ENCODE measurements around the gene SCPEP1.
"Not testable (repeated sequence)": the region's sequence is repeated elsewhere in the genome, so short reads cannot be mapped to it uniquely, and the experiment has no call there.

Gene SCPEP1

DNA sequence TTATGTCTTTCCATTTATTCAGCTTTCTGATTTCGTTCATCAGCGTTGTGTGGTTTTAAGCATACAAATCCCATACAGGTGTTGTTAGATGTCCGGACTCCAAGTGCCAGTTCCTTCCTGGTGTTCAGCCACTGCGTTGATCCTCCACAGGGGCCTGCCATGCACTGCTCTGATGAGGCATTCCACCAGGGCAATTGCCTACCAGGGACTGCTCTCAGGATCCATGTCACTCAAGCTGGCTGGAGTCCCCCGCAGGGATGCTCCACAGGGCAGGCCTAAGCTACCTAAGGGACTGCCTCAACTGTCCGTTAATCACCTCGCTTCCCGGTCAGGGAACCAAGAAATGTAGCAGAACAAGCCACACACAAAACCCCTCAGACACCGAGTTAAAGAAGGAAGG lies 12.7 kb upstream of the SCPEP1 start:
- not testable (repeated sequence) for FAIRE-seq; DNase-seq (ENCODE audit: low spot score)

DNA sequence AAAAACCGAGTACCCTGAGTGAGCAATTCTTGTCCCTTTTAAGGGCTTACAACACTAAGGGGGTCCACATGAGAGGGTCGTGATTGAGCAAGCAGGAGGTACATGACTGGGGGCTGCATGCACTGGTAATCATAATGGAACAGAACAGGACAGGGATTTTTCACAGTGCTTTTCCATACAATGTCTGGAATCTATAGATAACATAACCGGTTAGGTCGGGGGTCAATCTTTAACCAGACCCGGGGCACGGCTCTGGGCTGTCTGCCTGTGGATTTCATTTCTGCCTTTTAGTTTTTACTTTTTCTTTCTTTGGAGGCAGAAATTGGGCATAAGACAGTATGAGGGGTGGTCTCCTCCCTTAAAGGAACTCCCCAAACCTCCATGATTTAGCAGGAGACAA lies 12.2 kb upstream of the SCPEP1 start:
- not testable (repeated sequence) for FAIRE-seq; DNase-seq (ENCODE audit: low spot score)

DNA sequence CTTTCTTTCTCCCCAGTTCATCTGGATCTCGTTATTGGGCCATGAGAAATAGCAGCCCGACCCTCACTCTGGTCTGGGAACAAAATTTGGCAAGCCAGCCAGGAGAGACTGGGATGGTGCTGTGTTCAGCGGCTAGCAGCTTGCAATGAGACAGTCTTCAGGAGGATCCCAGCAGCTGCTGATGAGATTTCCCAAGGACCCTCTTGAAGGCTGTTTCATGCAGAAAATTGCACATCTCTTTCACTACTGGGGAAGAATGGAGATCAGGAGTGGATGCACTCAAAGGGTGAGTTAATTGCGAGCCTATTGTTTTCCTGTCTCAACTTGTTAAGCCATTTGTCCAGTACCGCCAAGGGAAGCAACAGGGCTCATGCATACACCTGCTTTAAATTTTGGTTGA lies 11.6 kb upstream of the SCPEP1 start:
- no peak for DNase-seq (ENCODE audit: low spot score)
- FAIRE-seq, result no peak

DNA sequence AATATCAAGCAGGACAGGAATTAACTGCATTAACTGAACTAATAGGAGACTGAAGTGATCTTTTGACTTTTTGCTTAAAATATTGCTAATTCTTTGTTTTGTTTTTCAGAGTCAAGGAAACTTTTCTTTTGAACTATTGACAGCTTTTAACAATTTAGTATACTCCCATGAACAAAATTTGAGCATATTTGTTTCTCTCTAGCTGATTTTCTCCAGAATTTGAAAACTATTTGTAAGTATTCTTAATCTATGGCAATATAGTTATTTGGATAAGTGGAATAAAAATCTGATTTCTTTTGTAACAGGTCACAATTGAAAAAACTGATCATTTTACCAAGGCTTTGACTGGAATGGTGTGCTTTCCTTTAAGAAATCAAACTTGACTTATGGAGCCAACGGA lies 7.0 kb upstream of the SCPEP1 start:
- DNase-seq (ENCODE audit: low spot score) (no peak), FAIRE-seq (no peak)

DNA sequence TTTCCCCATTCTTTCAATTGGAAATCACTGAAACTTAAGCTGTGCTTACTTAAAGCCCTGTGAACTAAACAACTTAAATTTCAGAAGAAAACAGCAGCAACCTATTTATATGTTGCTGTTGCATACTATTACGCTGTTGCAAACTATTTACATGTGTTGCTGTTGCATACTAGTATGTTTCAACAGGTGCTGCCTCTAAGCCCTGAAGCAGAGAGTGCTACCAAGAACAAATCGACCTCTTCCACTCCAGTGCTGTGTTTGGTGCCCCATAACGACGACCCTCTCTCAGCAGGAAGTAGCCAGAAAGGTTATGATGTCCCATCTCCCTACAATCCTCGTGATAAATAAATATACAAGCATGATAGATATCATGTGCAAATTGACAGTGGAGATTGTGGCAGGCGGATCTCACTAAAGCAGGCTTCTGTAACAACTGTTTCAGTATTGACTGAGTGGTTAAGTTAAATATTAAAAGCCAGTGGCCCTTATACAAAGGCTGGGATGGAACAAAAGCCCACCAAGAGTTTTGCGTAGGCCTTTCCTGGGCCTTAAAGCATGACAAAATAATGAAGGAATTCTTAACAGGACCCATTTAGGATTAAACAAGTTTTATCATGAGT lies 5.7 kb upstream of the SCPEP1 start:
- DNase-seq (ENCODE audit: low spot score), result no peak
- peak; percentile 35 for FAIRE-seq

DNA sequence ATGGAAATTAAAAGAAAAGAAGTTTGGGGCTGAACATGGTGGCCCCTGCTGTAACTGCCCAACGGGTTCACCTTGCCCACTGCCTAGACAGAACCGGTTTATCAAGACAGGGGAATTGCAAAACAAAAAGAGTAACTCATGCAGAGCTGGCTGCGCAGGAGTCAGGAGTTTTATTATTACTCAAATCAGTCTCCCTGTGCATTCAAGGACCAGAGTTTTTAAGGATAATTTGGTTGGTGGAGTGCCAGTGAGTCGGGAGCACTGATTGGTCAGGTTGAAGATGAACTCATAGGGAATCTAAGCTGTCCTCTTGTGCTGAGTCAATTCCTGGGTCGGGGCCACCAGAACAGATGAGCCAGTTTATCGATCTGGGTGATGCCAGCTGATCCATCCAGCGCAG lies 4.4 kb upstream of the SCPEP1 start:
- DNase-seq (ENCODE audit: low spot score) (no peak), FAIRE-seq (no peak)

DNA sequence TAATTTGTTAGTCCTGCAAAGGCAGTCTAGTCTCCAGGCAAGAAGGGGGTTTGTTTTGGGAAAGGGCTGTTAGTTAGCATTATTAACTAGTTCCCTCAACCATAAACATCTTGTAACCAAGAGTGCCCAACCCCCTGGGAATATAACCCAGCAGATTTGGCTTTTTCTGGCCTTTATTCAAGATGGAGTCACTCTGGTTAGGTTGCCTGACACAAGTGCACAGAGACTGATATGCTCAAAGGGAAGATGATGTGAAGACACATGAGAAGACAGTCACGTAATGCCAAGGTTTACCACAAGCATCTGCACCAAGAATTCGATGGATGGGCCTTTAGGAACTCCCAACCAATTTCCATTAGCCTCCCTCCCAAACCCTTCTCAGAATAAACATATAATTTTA lies 3.9 kb upstream of the SCPEP1 start:
- FAIRE-seq, result no peak
- DNase-seq (ENCODE audit: low spot score), result no peak

DNA sequence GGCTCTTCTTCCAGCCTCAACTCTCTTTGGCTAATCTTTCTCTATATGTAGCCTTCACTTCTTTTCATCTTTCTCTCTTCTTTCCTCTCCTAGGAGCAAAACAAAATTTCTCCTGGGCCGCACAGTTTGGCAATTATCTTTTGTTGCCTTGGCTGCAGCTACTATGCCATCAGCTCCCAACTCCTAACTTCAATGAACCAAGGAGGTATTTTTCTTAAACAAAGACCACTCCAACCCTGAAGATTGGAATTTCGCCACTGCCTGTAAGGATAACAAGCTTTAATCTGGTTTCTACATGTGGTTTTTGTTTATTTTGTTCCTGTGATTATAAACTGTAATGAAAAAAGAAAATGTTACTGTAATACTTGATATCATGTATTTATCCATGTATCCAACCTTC lies 2.3 kb upstream of the SCPEP1 start:
- FAIRE-seq (no peak), DNase-seq (ENCODE audit: low spot score) (no peak)

DNA sequence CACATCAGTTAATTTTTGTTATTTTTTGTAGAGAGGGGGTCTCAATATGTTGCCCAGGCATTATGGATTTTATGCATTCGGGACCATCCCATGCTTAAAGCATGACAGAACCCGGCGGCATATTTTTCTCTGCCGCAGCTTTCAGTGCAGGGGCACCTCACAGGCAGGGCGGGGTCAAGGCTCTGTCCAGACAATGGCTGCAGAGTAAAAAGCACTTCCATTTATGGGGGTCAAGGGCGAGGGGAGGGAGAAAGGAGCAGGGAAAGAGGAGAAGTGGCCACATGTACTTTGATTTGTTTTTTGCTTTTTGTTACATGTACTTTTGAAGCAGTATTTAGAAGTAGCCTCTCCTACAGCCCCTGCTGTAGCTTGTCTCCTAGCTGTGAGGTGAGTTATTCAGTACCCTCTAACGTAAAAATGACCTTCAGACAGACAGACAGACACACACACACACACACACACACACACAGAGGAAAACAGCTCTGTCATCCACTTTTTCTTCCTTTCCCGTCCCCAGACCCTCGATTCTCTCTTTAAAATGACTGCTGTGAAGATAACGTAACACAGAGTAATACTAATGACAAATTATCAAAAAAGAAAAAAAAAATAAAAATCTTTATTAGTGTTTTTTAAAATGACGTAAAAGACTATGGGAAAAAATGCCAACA lies 856 bp upstream of the SCPEP1 start:
- no peak for FAIRE-seq
- no peak for DNase-seq (ENCODE audit: low spot score)

DNA sequence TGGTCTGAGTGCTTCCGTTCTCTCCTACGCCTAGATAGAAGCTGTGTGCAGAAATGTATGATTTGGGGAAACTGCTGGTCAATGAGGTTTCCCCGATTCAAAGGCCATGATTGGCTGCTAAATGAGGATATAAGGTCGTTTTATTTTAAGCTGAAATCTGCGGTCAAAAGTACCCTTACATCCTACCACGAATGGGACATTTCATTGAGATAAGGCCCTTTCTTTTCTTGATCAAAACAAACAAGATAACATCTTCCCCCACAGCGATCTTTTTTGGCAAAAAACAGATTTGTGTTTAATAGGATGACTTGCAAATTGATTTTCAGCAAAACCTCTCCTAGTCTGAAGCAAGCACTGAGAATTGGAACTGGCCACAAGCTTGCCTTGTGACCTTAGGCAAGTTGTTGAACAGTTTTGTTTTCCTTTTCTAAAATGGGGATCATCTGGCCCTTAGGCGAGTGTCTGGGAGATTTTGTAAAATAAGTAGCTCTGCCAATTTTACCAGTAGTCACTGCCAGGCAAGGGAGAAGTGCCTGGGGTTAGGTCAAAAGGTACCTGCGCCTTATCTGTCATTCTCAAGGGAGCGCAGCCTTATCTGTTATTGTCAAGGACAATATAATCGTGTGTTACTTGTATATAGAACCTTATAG lies 635 bp downstream of the SCPEP1 start:
- no peak for FAIRE-seq
- no peak for DNase-seq (ENCODE audit: low spot score)

DNA sequence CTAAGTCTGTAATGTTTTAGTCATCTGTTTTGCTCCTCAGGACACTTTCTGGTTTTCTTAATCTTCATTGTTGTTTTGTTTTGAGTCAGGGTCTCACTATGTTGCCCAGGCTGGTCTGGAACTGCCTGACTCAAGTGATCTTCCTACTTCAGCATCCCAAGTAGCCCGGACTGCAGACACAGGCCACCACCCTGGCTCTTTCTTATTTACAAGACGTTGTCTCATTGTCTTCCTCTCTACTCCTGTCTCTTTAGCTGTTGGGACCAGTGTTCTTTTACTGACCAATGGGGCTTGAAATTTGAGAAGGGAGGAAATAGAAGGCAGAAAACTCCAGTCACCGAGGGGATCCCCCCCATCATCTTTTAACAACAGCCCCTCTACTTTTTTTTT lies 1.2 kb downstream of the SCPEP1 start:
- DNase-seq (ENCODE audit: low spot score) (no peak), FAIRE-seq (no peak)

DNA sequence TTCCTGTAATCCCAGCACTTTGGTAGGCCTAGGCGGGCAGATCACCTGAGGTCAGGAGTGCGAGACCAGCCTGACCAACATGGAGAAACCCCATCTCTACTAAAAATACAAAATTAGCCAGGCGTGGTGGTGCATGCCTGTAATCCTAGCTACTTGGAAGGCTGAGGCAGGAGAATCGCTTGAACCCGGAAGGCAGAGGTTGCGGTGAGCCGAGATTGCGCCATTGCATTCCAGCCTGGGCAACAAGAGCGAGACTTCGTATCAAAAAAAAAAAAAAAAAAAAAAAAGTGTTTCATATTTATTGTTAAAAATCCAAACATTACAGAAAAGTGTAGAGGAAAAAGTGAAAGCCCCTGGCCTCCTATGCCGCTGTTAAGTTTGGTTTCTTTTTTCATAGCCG lies 2.6 kb downstream of the SCPEP1 start:
- FAIRE-seq; DNase-seq (ENCODE audit: low spot score): not testable (repeated sequence)

DNA sequence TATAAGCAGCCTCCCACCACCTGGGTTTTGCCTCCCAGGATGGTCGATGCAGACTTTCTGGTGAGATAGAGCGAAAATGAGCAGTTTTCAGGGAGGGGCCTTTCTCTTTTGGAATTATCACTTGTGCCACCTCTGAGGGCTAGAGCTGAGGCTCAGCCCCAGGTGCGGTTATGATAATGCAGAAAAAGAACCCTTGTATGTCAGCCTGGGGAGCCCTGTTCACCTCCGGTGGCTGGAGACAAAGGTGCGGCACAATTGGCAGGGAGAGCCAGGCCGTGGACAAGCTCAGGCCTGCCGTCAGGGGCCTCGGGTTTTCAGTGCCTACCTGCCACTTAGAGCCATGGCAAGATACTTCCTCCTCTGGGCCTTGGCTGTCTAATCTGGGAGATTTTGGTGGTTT lies 4.4 kb downstream of the SCPEP1 start:
- no peak for FAIRE-seq
- no peak for DNase-seq (ENCODE audit: low spot score)

DNA sequence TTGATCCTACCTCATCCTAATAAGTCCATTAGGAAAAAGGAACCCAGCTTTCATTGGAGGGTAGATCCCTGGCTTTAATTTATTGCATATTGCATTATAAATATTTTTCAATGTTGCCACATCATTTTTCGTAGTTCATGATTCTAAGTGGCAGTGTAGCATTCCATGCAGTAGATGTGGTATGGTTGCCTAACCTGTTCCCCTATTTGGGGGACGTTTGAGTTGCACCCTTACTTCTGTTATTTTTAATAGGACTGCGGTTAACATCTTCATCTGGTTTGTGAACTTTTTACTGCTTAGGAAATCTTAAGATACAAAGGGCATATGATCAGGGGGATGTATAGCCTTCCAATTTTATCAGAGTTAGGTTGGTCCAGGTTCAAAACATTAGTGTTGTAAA lies 5.4 kb downstream of the SCPEP1 start:
- no peak for FAIRE-seq
- no peak for DNase-seq (ENCODE audit: low spot score)

DNA sequence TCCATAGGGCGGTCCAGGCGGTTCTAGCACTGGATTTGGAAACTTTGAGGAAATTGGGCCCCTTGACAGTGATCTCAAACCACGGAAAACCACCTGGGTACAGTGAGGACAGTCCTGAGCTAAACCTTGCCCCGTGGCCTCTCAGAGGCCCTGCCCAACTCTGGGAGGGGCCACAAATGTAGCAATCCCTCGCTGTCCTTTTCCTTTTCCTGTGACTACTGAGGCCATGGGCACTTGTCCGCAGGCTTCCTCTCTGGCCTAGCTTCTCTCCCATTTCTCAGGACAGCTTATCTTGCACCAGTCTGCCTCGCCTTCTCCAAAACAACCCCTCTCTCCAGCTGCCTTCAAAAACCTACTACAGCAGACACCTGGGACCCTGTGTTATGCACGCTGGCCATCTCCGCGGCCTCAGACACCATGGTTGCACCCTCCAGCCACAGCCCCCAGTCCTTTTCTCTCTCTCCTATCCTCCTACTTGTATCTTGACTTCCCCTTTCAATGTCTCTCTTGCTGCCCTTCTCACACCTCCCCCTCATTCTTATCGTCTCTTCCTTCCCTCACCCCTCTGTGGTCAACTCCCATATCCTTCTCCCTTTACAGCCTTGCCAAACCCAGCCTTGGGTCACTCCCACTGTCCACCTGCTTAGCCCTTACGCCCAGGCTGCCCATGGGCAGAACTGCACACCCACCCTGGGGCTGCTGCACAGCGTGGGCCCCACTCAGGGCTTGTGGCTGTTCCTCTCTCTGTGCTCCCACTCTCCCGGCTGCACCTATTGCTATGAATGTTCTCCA lies 7.6 kb downstream of the SCPEP1 start:
- no peak for FAIRE-seq

DNA sequence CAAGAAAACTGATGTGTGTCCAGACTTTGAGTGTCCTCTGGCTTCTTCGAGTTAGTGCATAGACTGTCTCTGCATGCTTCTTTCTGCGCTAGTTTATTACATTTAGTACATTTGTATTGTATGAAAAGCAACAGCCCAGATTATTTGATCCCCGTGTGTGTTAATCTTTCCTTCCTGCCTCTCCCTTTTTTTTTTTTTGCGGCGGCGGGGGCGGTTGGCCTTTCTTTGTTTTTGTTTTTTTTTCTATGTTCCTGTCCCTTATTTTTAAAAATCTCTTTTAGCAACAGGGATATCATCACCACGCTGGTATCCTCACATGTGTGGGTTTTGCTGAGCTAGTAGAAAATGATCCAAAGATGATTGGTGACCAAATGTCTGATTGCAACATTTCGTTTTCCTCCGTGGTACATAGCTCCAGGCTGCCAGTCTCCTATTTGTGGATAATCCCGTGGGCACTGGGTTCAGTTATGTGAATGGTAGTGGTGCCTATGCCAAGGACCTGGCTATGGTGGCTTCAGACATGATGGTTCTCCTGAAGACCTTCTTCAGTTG lies 9.4 kb downstream of the SCPEP1 start:
- FAIRE-seq, result no peak

More for the DNA sequence above, 7.6 kb downstream of the SCPEP1 start:
- no peak for DNase-seq (ENCODE audit: low spot score)

DNA sequence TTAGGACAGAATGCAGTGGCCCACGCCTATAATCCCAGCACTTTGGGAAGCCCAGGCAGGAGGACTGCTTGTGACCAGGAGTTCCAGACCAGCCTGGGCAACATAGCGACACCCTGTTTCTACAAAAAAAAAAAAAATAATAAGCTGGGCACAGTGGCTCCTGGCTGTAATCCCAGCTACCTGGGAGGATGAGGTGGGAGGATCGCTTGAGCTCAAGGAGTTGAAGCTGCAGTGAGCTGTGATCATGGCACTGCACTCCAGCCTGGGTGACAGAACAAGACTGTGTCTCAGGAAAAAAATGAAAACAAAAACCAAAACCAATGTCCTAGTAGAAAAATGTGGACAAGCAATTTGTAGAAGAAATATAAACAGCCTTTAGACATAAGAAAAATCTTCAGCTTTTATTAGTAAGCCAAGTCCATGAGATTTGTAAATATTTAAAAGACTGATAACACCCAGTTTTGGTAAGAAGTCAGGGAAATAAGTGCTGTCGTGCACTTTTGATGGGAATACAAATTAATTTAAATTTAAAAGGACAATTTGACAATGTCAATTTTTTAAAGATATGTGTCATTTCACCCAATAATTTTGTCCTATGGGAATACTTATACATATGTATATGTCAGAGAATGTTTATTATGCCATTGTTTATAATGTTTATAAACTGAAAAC lies 11.1 kb downstream of the SCPEP1 start:
- FAIRE-seq (no peak), DNase-seq (ENCODE audit: low spot score) (no peak)

More for the DNA sequence above, 9.4 kb downstream of the SCPEP1 start:
- no peak for DNase-seq (ENCODE audit: low spot score)

DNA sequence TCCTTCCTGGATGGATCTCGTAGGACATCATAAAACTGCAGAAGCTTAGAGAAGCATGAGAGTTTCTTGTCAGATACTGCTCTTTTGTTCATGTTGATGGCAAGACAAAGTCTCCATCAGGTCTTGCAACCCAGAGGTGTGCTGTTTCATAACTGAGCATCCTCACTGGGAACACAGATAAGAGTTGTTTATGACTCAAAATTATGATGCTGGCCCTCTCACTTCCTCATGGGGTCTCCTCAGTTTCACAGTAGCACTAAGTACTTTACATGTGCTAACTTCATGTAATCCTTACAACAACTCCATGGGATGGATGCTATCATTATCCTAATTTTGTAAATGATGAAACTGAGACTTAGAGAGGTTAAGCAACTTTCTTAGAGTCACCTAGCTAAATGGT lies 14.4 kb downstream of the SCPEP1 start:
- no peak for FAIRE-seq

DNA sequence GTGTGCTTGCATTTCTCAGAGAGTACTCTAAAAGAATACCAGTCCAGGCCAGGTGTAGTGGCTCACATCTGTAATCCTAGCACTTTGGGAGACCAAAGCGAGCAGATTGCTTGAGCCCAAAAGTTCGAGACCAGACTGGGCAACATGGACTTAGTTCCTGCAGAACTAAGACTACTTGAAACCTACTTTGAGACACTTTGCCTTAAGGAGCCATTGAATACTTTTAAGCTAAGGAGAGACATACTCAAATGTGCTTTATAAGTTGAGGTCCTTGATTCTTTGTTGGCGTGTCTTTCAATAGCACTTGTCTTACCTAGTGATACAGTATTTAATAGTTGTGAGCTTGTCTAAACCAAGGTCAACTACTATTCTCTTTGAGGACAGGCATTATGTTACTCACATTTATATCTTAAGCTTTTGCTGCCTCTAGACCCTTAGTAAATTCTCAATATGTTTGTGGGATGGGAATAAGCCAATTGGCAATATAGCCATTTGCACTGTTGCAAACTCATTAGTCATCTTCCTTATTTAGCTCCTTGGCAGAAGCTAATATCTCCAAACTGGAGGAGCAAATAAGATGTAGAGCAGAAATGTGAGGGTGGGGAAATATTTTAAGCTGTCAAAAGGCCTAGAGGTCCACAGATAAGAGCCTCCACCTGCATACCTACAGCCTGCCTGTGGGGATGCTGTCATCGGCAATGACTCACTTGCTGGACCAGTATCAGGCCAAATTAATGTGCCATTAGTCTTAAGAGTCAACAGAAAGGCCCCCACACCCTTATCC lies 16.3 kb downstream of the SCPEP1 start:
- DNase-seq (ENCODE audit: low spot score) (no peak), FAIRE-seq (no peak)

More for the DNA sequence above, 14.4 kb downstream of the SCPEP1 start:
- no peak for DNase-seq (ENCODE audit: low spot score)

DNA sequence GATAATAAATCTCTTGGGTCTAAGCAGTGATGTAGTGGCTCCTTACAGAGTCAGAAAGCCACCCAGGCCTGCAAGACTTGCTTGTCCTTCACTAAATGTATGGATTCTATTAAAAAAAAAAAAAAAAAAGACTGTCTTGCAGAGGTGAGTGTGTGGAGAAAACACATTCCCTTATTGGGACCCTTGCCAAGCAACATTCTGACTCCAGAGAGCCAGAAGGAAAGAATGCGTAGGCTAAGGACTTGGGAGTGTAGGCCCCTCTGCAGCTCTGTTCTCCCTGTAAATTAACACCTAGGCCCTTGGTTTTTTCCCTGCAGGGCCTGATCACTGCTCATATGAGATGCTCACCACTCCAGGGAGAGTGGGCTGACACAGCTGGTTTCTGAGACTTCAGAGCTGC lies 17.8 kb downstream of the SCPEP1 start:
- DNase-seq (ENCODE audit: low spot score), result no peak
- FAIRE-seq, result no peak
